HG02588 (cell line): ENCODE measurements around the gene CTDNEP1.

Experiments
- ATAC-seq: cut with Tn5 transposase; IDR thresholded peaks from one replicate; pipeline ENCODE4 v1.9.1; 2021; ENCODE audit warnings: mild to moderate bottlenecking, moderate library complexity; ENCODE audit not compliant: unreplicated experiment

Gene CTDNEP1

DNA sequence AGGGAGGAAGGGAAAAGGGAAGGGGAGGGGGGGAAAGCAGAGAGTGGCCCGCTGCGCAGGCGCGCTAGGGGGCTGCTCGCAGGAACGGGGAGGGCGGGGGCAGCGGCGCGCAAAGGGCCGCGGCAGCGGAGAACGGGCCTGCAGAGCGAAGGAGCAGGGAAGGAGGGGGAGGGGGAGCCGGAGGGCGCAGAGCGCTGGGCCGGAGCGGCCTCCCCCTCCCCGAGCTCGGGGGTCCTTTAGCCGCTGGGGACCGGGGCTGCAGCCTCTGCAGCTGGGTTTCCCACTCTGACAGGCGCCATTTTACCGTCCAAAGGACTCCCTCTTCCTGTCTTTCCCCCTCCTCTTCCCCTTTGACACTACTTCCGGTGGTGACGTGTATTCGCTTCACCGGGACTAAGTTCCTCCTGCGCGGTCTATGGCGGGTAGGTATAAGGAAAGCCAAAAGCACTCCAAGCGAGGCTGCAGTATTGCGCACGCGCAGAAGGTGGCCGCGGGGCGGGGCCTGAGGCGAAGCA, at the start of gene CTDNEP1:
Gene CTDNEP1 (minus strand): TSS at position 74 of the 515 bp plus-strand sequence. CDS start 438 bp downstream, outside the sequence.
- ATAC-seq, result peak; percentile 77

DNA sequence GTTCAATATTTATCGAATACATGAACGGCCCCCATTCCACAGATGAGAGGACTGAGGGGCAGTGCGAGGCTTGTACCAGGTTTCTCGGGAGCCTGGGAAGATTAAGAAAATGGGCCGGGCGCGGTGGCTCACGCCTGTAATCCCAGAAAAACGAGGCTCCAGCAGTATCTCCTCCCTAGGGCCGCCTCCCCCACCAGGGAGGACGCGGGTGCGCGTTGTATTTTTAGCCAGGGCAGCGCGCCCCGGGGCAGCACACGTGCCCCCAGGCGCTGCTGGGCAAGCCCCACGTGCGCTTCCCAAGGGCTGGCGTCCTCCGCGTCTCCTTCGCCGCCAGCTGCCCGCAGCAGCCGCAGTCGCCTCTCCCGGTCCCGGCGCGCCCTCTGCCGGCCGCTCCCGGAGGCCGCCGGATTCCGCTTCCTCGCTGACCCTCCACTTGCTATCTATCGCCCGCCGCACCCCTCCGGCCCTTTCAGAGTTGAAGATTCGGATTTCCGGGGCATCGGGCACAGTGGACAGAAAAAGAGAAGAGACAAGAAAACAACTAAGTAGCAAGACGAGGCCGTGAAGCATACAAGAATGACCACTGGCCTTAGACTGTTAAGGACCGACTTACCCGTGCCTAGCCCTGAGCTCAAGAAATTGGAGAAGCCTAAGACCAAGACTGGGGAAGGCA, 44.8 kb upstream of the CTDNEP1 start:
- ATAC-seq, result no peak

DNA sequence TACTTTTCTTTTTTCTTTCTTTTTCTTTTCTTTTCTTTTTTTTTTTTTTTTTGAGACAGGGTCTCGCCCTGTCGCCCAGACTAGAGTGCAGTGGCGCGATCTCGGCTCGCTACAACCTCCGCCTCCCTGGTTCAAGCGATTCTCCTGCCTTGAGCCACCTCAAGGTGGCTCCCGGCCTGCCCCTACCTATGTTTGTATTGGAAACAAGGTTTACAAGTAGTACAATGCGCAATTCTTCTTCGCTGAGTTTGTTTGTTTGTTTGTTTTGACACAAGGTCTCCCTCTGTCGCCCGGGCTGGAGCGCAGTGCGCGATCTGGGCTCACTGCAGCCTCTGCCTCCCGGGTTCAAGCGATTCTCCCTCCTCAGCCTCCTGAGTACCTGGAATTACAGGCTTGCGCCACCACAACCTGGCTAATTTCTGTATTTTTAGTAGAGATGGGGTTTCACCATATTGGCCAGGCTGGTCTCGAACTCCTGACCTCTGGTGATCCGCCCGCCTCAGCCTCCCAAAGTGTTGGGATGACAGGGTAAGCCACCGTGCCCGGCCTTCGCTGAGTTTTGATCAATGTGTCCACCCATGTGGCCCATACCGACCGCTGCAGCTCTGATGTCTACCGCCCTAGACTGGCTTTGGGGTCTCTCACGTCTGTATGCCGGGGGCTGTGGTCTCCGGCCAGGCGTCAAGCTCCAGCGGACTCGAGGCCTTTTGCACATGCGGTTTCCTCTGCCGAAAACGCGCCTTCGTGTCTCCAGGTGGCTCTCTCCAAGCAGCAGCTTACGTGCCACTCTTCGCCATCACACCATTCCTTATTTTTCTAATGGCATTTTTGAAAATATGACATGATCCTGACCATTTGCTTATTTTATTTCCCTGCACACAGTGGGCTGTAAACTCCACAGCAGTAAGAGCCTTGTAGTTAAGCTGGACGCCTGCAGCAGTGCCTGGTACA, 44.0 kb upstream of the CTDNEP1 start:
- ATAC-seq, result no peak

DNA sequence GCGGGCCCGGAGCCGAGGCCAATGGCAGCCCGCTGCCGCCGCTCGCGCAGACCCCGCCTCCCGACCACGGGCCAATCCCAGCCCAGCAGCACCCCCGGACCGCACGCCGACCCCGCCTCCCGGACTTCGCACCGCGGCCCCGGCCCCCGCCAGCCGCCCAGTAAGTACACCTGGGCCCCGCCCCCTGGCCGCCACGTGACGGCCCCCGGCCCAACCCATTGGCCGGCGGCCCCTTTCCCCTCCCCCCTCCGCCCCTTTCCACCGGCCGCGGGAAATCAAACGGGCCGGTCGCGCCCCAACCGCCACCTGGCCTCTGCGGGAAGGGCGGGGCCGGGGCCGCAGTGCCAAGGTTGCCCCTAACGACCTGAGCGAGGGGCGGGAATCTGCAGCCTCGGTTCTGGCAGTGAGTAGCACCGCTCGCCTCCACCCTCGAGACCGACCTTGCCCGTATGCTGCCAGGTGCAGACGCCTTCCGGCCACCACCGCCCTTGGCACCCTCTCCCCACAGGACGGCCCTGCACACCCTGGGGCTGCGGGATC, 43.1 kb upstream of the CTDNEP1 start, which contains the start of gene YBX2:
Gene YBX2 (minus strand): TSS at position 26 of the 540 bp plus-strand sequence. CDS start 139 bp downstream, outside the sequence.
- peak; percentile 57 for ATAC-seq

DNA sequence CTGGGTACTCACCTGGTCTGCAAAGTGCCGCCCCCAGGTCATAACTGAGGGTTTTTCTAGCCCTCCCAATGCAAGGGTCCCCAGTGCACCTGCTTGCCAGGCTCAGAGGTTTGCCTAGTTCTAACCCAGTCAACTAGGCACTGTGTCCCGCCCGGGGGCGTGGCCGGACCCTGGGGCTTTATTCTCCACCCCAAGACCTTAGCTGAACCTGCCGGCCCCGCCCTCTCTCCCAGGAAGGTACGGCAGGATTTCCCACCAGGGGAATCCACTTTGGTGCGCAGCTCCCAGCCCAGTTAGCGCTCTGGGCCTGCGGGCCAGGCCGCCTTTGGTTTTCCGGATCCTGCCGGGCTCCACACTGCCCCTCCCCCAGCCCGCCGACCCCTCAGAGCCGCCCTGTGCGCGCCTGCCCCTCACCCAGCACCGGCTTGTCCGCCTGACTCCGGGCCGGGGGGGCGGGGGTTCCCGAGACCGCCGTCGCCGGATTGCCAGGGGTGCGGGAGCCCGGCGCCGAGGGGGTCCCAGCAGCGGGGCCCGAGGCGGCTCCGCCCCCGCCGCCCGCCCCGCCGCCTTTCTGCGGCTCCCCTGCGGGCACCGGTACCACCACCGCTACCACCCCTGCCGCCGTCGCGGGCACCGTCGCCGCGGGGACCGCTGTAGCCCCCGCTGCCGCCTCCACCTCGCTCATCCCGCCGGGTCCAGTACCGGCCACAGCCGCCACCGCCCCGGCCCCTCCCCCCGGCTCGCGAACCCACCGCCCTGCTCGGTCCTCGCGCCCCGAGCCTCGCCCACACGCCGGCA, 42.5 kb upstream of the CTDNEP1 start:
- no peak for ATAC-seq

DNA sequence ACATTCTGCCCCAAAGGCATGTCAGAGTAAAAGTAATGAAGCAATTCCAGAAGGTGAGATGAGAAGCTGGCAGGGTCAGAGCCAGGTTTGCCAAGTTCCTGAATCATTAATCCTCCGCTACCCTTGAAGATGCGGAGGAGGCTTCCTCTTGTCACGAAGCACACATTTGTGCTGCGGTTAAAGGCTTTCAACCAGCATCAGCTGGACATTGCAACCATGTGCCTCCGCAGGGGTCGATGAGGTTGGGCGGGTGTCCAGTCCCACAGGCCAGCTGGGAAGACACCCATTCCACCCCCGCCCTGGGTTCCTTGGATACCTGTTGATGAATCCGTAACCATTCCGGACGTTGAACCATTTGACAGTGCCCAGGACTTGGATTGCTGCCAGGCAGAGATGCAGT, 41.6 kb upstream of the CTDNEP1 start:
- ATAC-seq, result no peak

DNA sequence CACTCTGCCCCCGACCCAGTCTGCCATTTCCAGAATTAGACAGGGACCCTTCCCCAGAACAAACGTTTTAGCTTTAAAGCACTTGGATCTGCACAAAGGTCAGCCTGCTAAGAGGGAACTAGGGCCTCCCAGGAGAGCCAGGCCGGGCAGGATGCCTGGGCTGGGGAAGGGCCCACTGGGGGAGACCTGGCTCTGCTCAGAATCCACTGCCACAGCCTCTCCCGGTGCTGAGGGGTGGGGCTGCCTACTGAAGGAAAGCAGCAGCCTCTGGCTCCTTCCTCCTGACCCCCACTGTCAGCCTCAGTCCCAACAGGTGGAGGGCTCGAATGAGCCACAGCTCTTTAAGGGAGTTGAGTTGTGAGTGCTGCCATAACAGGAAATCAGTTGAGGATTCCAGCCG, 41.2 kb upstream of the CTDNEP1 start:
- ATAC-seq, result no peak

DNA sequence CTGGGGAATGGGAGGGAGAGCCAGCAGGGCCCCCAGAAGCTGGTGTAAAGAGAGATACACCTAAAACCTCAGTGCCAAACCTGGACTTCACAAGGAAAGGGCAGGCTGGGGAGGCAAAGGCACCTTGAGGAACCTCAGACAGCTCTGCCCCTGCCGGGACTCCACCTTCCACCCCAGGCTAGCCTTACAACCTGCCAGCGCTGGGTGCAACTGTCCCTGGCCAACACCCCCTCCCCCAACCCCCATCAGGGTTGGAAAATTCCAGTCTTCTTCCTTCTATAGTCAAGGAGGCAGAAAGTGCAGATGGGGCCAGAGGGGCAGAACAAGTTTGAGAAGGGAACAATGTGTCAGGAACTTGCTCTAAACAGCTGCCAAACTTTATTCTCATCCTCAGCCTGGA, 40.7 kb upstream of the CTDNEP1 start:
- ATAC-seq, result no peak

DNA sequence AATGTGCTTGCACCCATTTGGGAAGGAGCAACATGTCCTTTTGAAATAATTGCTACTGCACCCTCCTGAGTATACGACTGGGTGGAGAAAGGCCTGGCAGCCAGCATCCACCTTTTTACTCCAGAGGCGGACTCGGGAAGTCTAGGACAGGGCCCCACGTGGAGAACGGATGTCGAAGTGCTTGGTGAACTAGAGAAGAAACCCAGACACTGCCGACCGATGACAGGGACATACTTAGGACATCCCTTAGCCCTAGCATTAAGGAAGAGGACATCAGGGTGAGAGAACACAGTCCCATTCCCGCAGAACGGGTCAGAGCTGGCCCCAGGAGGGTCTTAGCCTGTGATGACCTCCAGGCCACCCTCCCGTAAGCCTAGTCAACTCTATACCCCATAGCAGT, 39.2 kb upstream of the CTDNEP1 start:
- ATAC-seq, result no peak

DNA sequence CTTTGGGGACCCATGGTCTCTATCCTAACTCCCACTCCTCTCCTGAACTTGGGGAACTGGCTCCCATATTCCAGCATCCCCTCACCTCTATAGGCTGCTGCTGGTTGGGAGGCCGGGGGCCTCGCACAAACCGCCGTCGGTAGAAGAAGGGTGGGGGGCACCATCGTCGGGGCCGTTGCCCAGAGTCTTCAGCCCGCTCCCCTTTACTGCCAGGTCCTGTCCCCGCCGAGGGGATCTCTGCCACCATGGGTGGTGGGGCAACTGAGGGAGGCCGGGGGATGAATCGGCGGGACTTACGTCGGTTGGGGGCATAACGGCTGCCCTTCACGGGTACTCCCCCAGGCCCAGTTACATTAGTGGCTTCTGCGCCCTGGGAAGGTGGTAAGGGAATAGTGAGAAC, 38.6 kb upstream of the CTDNEP1 start:
- no peak for ATAC-seq

DNA sequence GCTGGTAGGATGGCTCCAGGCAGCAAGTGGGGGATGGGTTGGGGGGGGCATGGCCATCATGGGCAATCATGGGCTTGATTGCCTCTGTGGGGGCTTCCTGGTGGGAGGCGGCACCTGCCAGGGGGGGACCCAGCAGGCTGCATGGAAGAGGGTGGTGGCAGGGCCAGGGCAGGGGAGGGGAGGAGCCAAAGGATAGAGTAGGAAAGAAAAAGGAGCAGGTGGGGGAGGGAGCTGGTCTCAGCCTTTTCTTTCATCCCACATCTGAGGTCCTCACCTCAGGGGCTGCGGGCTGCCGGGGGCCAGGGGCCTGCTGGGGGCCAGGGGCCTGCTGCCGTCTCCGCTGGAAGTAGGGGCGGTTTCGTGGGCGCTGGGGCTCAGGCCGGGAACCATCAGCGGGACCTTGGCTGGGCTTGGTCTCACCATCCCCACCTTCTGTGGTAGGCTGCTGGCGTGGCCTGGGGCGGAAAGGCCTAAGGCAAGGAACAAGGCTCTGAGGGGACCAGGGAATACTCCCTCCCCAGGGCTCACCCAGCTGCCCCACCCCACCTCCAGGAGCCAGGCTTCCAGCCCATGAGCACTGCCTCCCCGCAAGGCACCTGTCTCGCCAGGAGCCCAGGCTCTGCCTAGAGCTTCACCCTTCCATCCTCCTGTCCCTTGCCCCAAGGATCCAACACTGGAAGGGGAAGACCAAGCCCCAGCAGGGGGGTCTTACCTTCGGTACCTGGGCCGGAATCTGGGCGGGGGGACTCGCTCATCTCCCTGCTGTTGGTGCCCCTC, 37.9 kb upstream of the CTDNEP1 start:
- ATAC-seq, result no peak

DNA sequence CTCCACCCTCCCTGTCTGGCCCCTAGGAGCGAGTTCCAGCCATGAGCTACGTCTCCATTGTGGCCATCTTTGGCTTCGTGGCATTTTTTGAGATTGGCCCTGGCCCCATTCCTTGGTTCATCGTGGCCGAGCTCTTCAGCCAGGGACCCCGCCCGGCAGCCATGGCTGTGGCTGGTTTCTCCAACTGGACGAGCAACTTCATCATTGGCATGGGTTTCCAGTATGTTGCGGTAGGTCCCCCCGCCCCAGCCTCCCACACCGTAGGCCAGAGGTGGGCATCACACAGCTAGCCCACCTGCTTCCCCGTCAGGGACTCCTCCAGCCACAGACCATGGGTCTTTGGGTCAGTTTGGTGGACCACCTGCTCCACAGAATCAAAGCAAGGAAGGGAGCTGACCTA, 34.1 kb upstream of the CTDNEP1 start:
- no peak for ATAC-seq

DNA sequence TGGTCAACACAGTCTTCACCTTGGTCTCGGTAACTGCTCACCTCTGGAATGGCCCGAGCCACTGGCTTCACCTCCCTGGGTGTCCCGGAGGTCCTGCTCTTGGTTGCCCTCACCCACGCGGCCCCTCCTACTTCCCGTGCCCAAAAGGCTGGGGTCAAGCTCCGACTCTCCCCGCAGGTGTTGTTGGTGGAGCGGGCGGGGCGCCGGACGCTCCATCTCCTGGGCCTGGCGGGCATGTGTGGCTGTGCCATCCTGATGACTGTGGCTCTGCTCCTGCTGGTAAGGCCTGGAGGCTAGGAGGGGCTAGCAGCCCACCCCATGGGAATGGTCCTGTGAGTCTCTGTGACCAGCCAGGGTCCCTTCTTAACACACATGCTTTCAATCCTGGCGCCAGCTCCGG, 33.4 kb upstream of the CTDNEP1 start:
- ATAC-seq, result no peak

DNA sequence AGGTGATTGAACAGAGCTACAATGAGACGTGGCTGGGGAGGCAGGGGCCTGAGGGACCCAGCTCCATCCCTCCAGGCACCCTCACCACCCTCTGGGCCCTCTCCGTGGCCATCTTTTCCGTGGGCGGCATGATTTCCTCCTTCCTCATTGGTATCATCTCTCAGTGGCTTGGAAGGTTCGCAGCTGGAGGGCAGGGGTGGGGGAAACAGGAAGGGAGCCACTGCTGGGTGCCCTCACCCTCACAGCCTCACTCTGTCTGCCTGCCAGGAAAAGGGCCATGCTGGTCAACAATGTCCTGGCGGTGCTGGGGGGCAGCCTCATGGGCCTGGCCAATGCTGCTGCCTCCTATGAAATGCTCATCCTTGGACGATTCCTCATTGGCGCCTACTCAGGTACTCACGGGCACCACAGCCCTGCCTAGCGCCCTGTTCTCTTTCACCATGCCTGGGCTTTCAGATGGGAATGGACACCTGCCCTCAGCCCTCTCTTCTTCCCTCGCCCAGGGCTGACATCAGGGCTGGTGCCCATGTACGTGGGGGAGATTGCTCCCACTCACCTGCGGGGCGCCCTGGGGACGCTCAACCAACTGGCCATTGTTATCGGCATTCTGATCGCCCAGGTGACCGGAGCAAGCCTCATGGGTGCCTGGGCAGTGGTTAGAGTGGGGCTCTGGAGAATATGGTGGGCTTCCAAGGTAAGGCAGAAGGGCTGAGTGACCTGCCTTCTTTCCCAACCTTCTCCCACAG, 32.1 kb upstream of the CTDNEP1 start:
- no peak for ATAC-seq

DNA sequence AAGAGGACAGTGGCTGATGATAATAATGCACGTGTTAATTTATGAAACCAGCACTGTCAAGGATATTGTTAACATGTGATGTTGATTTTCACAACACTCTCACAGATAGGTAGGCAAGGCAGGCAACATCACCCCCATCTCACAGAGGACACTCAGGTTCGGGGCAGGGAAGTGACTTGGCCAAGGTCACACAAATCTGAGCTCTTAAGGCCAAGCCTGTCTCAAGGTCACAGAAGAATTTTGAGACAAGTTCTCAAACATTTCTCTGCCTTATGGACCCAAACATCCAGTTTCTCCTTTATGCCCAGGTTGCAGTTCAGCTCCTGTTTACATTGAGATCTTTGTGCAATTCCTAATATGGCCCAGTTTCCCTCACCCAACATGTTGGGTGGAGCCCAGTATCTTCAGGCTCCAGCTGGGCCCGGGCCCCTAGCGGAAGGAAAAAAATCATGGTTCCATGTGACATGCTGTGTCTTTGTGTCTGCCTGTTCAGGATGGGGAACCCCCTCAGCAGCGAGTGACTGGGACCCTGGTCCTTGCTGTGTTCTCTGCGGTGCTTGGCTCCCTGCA, 31.3 kb upstream of the CTDNEP1 start:
- ATAC-seq, result no peak

DNA sequence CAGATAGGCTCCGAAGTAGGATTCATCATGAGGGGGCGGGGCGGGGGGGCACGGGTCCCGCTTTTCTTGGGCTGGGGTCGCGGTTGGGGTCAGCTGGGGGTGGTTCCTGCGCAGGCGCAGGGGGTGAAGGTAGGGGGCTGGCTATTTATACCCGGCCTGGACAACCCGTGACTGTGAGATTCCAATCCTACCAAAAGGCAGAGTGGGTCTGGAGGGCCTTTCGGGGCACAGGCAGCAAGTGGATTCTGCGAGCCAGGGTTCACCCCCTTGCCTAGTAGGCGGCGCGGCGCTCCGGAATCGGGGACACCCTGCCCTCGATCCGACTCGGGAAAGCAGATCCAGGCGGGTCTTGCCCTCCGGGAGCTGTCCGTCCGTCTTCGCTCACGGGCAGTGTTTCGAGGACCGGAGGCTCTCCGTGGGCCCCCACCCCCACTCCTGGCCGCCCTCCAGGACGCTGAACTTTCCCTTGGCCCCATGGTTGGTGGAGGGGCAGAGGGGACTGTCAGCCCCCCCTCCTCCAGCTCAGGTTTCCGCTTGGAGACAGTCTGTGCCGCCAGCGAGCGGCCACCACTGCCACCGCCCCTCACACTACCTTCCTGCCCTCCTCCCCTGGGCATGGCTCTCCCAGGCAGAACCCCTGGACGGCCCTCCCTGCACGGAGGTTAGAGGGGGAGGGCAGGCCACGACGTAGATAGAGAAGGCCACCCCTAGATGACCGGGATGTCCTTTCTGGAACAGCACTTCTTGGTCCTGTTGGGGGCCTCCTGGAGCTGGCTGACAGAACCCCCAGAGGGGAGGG, 30.6 kb upstream of the CTDNEP1 start:
- ATAC-seq, result no peak

DNA sequence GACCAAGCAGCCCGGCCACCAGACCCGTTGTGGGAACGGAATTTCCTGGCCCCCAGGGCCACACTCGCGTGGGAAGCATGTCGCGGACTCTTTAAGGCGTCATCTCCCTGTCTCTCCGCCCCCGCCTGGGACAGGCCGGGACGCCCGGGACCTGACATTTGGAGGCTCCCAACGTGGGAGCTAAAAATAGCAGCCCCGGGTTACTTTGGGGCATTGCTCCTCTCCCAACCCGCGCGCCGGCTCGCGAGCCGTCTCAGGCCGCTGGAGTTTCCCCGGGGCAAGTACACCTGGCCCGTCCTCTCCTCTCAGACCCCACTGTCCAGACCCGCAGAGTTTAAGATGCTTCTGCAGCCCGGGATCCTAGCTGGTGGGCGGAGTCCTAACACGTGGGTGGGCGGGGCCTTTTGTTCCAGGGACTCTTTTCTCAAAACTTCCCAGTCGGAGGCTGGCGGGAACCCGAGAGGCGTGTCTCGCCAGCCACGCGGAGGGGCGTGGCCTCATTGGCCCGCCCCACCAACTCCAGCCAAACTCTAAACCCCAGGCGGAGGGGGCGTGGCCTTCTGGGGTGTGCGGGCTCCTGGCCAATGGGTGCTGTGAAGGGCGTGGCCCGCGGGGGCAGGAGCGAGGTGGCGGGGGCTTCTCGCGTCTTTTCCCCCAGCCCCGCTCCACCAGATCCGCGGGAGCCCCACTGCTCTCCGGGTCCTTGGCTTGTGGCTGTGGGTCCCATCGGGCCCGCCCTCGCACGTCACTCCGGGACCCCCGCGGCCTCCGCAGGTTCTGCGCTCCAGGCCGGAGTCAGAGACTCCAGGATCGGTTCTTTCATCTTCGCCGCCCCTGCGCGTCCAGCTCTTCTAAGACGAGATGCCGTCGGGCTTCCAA, 29.8 kb upstream of the CTDNEP1 start, which contains the start of gene SLC2A4:
Gene SLC2A4 (plus strand): TSS at position 645 of the 879 bp plus-strand sequence. CDS start 217 bp downstream, at position 862.
- ATAC-seq, result peak; percentile 60
